ENCODE results near the gene SHC3. TPM values are rescaled to one million over a fixed set of nuclear protein-coding genes. Genes with fewer than 3 reads are reported as not detected.

The SHC3 gene
- total RNA-seq, 1 donor from 2014 or later, result 5.1 TPM

GRCh38 chr9:89171693-89172092 lies 6.9 kb downstream of the SHC3 start:
- H3K4me3 ChIP-seq (ENCODE audit: low read depth, low read length), result no peak overlapping the region
- no peak for DNase-seq (ENCODE audit: low read depth)
- peak; percentile 48 for TF ChIP-seq CTCF (conservative IDR thresholded peaks at IDR 0.05; ENCODE audit: low read depth, low read length)

- H3K4me3 ChIP-seq (ENCODE audit: low read depth, low read length), result no peak overlapping the region
- no peak for DNase-seq (ENCODE audit: low read depth)
- no peak for TF ChIP-seq CTCF (conservative IDR thresholded peaks at IDR 0.05; ENCODE audit: low read depth, low read length)
Observed at GRCh38 chr9:89171231-89171630, 7.4 kb downstream of the SHC3 start.

GRCh38 chr9:89168901-89169813 lies 9.5 kb downstream of the SHC3 start:
- no peak for DNase-seq (ENCODE audit: low read depth)
- no peak for TF ChIP-seq CTCF (conservative IDR thresholded peaks at IDR 0.05; ENCODE audit: low read depth, low read length)
- no peak overlapping the region for H3K4me3 ChIP-seq (ENCODE audit: low read depth, low read length)

- TF ChIP-seq CTCF (conservative IDR thresholded peaks at IDR 0.05; ENCODE audit: low read depth, low read length), result no peak
Observed at GRCh38 chr9:89167788-89168187, 10.8 kb downstream of the SHC3 start.

GRCh38 chr9:89166852-89167251 lies 11.8 kb downstream of the SHC3 start:
- no peak for TF ChIP-seq CTCF (conservative IDR thresholded peaks at IDR 0.05; ENCODE audit: low read depth, low read length)
- no peak for DNase-seq (ENCODE audit: low read depth)
- no peak overlapping the region for H3K4me3 ChIP-seq (ENCODE audit: low read depth, low read length)

More at GRCh38 chr9:89167788-89168187, 10.8 kb downstream of the SHC3 start:
- DNase-seq (ENCODE audit: low read depth), result no peak
- no peak overlapping the region for H3K4me3 ChIP-seq (ENCODE audit: low read depth, low read length)

GRCh38 chr9:89165880-89166279 lies 12.7 kb downstream of the SHC3 start:
- no peak for TF ChIP-seq CTCF (conservative IDR thresholded peaks at IDR 0.05; ENCODE audit: low read depth, low read length)
- H3K4me3 ChIP-seq (ENCODE audit: low read depth, low read length), result no peak overlapping the region
- DNase-seq (ENCODE audit: low read depth), result no peak

- H3K4me3 ChIP-seq (ENCODE audit: low read depth, low read length), result no peak overlapping the region
- TF ChIP-seq CTCF (conservative IDR thresholded peaks at IDR 0.05; ENCODE audit: low read depth, low read length), result no peak
- no peak for DNase-seq (ENCODE audit: low read depth)
Observed at GRCh38 chr9:89165341-89165740, 13.3 kb downstream of the SHC3 start.
